HL-60 (cell line): Measurements from ENCODE around the gene HOXC4.
A peak's percentile ranks its signal among the peaks of the same experiment; 100 is the strongest.

Experiments used
- DNase-seq, 2 experiments: peaks; one replicate each; pipeline ENCODE4 v3.0.0-alpha.2; 2010 to 2020; ENCODE audit warnings: low read depth in 1 of 2, low spot score in 1 of 2
- H3K27ac ChIP-seq: fragments of 250-450 bp; sonication (Bioruptor Pico); replicated peaks from 2 replicates; pipeline ENCODE4 v1.5.1; 2020; ENCODE audit warnings: mild to moderate bottlenecking, moderate library complexity
- H3K27me3 ChIP-seq: fragments of 250-450 bp; sonication (Bioruptor Pico); 2 replicates; pipeline ENCODE4 v1.5.1; 2021; ENCODE audit warnings: mild to moderate bottlenecking, moderate library complexity; ENCODE audit not compliant: insufficient read depth, poor library complexity, severe bottlenecking
- H3K4me3 ChIP-seq: replicated peaks from 2 replicates; pipeline ENCODE4 v1.5.1; 2011; ENCODE audit warnings: mild to moderate bottlenecking, control low read depth, low read length; ENCODE audit not compliant: insufficient read depth
- GABPA ChIP-seq: IDR thresholded peaks from 2 replicates; pipeline ENCODE4 v1.6.1; 2012; ENCODE audit warnings: low read depth
- POLR2AphosphoS5 ChIP-seq: IDR thresholded peaks from 2 replicates; pipeline ENCODE4 v1.6.1; 2012; ENCODE audit warnings: low read depth
- SPI1 ChIP-seq: IDR thresholded peaks from 2 replicates; pipeline ENCODE4 v1.6.1; 2012; ENCODE audit warnings: low read depth, mild to moderate bottlenecking, borderline replicate concordance
- TF ChIP-seq, protein P1 (sequence below): IDR thresholded peaks from 2 replicates; pipeline ENCODE4 v1.6.1; 2012; ENCODE audit warnings: low read depth; ENCODE audit not compliant: insufficient replicate concordance
- TF ChIP-seq, protein P2 (sequence below): IDR thresholded peaks from one replicate; pipeline ENCODE4 v1.5.1; 2011; ENCODE audit warnings: low read length, control low read depth, inconsistent platforms; ENCODE audit not compliant: insufficient read depth

Gene HOXC4

DNA sequence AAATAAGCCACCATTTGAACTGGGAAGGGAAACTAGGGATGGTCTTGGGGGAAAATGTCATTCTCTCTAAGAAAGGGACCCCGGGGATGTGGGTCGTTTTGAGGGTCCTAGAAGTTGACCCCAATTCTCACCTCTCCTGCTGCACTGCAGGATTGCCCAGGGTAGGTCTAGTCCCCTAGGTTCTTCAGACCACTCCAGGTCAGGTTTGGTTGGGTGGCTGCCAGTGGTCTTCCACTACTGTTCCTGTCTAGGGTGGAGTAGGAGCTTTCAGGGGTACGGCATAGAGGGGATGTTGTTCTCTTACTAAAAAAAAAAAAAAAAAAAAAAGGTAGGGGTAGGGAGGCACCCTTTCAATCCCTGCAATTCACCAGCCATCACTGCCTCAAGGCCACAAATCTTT, 37.6 kb upstream of the HOXC4 start:
- peaks cover 56% of the 10 kb centered on the region for H3K27me3 ChIP-seq
- TF ChIP-seq GABPA (no peak), POLR2AphosphoS5 (no peak), SPI1 (no peak)
- TF ChIP-seq, protein P1, sequence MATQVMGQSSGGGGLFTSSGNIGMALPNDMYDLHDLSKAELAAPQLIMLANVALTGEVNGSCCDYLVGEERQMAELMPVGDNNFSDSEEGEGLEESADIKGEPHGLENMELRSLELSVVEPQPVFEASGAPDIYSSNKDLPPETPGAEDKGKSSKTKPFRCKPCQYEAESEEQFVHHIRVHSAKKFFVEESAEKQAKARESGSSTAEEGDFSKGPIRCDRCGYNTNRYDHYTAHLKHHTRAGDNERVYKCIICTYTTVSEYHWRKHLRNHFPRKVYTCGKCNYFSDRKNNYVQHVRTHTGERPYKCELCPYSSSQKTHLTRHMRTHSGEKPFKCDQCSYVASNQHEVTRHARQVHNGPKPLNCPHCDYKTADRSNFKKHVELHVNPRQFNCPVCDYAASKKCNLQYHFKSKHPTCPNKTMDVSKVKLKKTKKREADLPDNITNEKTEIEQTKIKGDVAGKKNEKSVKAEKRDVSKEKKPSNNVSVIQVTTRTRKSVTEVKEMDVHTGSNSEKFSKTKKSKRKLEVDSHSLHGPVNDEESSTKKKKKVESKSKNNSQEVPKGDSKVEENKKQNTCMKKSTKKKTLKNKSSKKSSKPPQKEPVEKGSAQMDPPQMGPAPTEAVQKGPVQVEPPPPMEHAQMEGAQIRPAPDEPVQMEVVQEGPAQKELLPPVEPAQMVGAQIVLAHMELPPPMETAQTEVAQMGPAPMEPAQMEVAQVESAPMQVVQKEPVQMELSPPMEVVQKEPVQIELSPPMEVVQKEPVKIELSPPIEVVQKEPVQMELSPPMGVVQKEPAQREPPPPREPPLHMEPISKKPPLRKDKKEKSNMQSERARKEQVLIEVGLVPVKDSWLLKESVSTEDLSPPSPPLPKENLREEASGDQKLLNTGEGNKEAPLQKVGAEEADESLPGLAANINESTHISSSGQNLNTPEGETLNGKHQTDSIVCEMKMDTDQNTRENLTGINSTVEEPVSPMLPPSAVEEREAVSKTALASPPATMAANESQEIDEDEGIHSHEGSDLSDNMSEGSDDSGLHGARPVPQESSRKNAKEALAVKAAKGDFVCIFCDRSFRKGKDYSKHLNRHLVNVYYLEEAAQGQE, result no peak
- TF ChIP-seq, protein P2, sequence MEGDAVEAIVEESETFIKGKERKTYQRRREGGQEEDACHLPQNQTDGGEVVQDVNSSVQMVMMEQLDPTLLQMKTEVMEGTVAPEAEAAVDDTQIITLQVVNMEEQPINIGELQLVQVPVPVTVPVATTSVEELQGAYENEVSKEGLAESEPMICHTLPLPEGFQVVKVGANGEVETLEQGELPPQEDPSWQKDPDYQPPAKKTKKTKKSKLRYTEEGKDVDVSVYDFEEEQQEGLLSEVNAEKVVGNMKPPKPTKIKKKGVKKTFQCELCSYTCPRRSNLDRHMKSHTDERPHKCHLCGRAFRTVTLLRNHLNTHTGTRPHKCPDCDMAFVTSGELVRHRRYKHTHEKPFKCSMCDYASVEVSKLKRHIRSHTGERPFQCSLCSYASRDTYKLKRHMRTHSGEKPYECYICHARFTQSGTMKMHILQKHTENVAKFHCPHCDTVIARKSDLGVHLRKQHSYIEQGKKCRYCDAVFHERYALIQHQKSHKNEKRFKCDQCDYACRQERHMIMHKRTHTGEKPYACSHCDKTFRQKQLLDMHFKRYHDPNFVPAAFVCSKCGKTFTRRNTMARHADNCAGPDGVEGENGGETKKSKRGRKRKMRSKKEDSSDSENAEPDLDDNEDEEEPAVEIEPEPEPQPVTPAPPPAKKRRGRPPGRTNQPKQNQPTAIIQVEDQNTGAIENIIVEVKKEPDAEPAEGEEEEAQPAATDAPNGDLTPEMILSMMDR, result no peak
- no peak for DNase-seq
- no peak overlapping the region for H3K27ac ChIP-seq
- no peak overlapping the region for H3K4me3 ChIP-seq

DNA sequence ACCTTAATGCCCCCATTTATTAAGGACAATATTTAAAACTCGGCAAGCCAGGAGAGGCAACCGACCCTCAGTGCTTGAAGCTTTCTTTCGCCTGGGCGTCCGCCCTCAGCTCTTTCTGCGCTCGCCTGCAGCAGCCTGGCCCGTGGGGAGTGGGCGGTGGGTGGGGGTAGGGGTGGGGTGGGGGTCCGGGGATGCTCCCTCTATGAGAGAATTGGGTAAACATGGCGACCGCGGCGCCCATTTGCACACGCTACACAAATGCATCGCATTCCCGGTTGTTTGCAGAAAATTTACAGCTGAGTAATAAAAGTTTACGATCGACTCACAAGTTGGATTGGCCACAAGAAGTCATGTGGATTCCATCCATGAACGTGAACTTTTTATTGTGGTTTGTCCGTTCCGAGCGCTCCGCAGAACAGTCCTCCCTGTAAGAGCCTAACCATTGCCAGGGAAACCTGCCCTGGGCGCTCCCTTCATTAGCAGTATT, 37.1 kb upstream of the HOXC4 start:
- no peak for DNase-seq
- H3K27ac ChIP-seq, result no peak overlapping the region
- TF ChIP-seq GABPA (no peak), SPI1 (no peak), POLR2AphosphoS5 (no peak)
- TF ChIP-seq, protein P2, result no peak
- TF ChIP-seq, protein P1, result no peak
- H3K4me3 ChIP-seq, result no peak overlapping the region
- peaks cover 52% of the 10 kb centered on the region for H3K27me3 ChIP-seq

DNA sequence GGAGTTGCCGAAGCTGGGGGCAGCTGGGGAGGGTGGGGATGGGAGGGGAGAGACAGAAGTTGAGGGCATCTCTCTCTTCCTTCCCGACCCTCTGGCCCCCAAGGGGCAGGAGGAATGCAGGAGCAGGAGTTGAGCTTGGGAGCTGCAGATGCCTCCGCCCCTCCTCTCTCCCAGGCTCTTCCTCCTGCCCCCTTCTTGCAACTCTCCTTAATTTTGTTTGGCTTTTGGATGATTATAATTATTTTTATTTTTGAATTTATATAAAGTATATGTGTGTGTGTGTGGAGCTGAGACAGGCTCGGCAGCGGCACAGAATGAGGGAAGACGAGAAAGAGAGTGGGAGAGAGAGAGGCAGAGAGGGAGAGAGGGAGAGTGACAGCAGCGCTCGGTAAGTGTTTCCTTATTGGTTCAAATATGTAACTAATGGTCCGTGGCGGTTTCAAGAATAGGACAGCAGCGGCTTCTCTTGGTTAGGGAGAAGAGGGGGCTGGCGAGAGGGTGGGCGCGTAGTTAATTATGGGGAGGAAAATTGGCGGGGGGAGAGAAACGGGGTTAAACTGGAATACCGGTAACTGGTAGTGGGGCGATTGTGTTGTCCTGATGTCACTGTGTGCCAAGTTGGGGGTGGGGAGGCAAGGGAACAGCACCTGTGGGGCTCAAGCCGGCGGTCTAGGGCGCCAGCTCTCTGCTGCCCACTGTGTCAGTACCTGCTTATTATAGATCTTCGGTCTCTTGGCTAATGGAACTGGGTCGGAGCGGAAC, 36.4 kb upstream of the HOXC4 start:
- no peak for DNase-seq
- Histone ChIP-seq H3K27me3 (peaks cover 50% of the 10 kb centered on the region), H3K27ac (no peak overlapping the region), H3K4me3 (peak overlapping the region; percentile 39)
- no peak for TF ChIP-seq SPI1
- no peak for TF ChIP-seq POLR2AphosphoS5
- no peak for TF ChIP-seq GABPA
- TF ChIP-seq, protein P2, result no peak
- TF ChIP-seq, protein P1, result no peak
